ENCODE results near the gene OBSCN.

DNA sequence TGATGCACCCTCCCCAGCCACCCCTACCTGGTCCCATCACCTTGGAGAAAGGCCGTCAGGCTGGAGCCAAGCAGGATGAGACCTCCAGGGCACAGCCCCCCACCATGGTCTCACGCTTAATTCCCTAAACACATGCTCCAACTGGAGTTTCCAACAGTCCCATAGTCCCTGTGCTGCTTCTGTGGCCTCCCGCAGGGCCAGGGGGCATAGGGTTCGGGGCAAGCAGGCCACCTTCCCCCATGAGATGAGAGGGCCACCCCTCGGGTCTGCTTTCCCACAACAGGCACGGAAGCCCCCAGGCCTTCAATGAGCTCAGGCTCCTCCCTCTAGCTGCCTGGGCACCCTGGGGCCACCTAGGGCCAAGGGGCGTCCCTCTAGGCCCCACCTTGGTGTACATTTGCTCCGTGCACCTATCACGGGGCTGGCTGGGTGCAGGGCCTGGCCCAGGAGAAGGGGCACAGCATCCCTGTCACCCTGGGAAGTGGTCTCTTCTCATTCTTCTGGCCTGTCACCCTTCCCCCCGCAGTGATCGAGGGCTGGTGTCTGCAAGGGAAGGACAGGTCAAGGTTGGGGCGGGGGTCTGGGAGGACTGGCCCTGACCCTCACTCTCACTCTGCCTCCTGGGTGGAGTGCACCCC is 156.3 kb downstream of the OBSCN start:
- TF ChIP-seq CTCF (IDR thresholded peaks at IDR 0.05) (no peak), POLR2A (IDR thresholded peaks at IDR 0.05) (no peak), EP300 (IDR thresholded peaks at IDR 0.05) (no peak)

All from suprapubic skin (tissue), 3 donors.